Right lobe of liver (tissue), 6 donors: ENCODE data around the gene MPEG1. TPM values are rescaled to one million over a fixed set of nuclear protein-coding genes. Genes with fewer than 3 reads are reported as not detected.

Experiments
- ATAC-seq, 4 donors: fragments of 200-7000 bp; cut with Tn5 transposase; one replicate each; pipeline ENCODE4 v1.9.1; 2020; ENCODE audit warnings: mild to moderate bottlenecking in 4 of 4, moderate library complexity in 4 of 4
- DNase-seq, 3 donors: peaks; one replicate each; pipeline ENCODE4 v3.0.0-alpha.2; 2020
- H3K27ac ChIP-seq, 3 donors: fragments of 200-600 bp; one replicate each; pipeline ENCODE4 v1.8.0; 2022
- H3K27me3 ChIP-seq, 2 donors: fragments of 200-600 bp; one replicate each; pipeline ENCODE4 v1.8.0; 2022
- H3K36me3 ChIP-seq, 4 donors: fragments of 200-600 bp; sonication (generic) in 1 of 4; one replicate each; pipeline versions ENCODE4 v1.5.1 to v1.8.0; 2017 to 2022; ENCODE audit warnings: control low read depth in 1 of 4
- H3K4me1 ChIP-seq, 4 donors: fragments of 200-600 bp; sonication (generic) in 1 of 4; one replicate each; pipeline versions ENCODE4 v1.5.1 to v1.8.0; 2017 to 2022; ENCODE audit warnings: control low read depth in 1 of 4
- H3K4me3 ChIP-seq, 3 donors: fragments of 200-600 bp; one replicate each; pipeline ENCODE4 v1.8.0; 2022
- H3K9me3 ChIP-seq, 4 donors: fragments of 200-600 bp; sonication (generic) in 1 of 4; one replicate each; pipeline versions ENCODE4 v1.5.1 to v1.8.0; 2017 to 2022; ENCODE audit warnings: control low read depth in 1 of 4
- CTCF ChIP-seq, 4 donors: fragments of 200-600 bp in 3 of 4; fragments of 450-650 bp in 1 of 4; IDR thresholded peaks; one replicate each; pipeline versions ENCODE4 v1.5.1 to v1.8.0; 2016 to 2022; ENCODE audit warnings: antibody characterized with exemption in 4 of 4, mild to moderate bottlenecking in 2 of 4
- POLR2A ChIP-seq: fragments of 450-650 bp; IDR thresholded peaks from one replicate; pipeline ENCODE4 v1.6.1; 2017; ENCODE audit warnings: antibody characterized with exemption, mild to moderate bottlenecking
- WGBS: methylation state at CpG from one replicate; pipeline ENCODE4 v1.1.6; 2018; ENCODE audit warnings: low coverage, low lambda C conversion rate; ENCODE audit not compliant: insufficient coverage; ENCODE audit errors: missing lambda C conversion rate; 5-methylcytosine and 5-hydroxymethylcytosine counted together
- intact Hi-C, 2 donors: fragments of 100-400 bp; cut with DNase I; formaldehyde crosslinking; loops; one replicate each; pipeline versions ENCODE4 v1.11.2 to v1.14.1; 2022
- total RNA-seq, 6 experiments: library from RNA; depleted of rRNA in 2 of 6; stranded (reverse); fragments of >200 nt in 2 of 6; fragmentation: NEBNext Ultra II Directional in 3 of 6; extraction: Animal tissue kit (Norgen Biotek cat#: 25700) in 3 of 6; gene quantifications; one replicate each; pipeline versions ENCODE4 v1.1.0 to v1.2.4, GENCODE V29; 2016 to 2023
- donor health status: DM: no; HTN: yes; CAD: no.
- donor health status: DM: no; HTN: no; CAD: no.
- donor health status: DM: no; HTN: no; CAD: no.
- donor health status: DM: no; HTN: yes; CAD: no.
- donor health status: DM: no; HTN: yes; CAD: no.

MPEG1 gene
- total RNA-seq, 6 experiments from 2014 or later: 5.6 to 22.6 (median 7.4) TPM

- Histone ChIP-seq H3K4me3 (no peak overlapping the region), H3K27ac (peak overlapping the region in 2 of 3 donors; percentile 73 to 76), H3K36me3 (peaks cover 0 to 31% (median 10%) of the 10 kb centered on the region in 4 donors), H3K27me3 (no peaks in the 10 kb centered on the region), H3K4me1 (peaks cover 0 to 34% (median 15%) of the 10 kb centered on the region in 4 donors), H3K9me3 (no peaks in the 10 kb centered on the region)
- TF ChIP-seq CTCF (IDR thresholded peaks at IDR 0.05) (no peak), POLR2A (no peak)
- DNase-seq: no peak
- intact Hi-C loops: no loop called here
- WGBS: 76% methylated on average over 3 of the region's 4 CpGs
- no peak for ATAC-seq
These were observed 20.2 kb downstream of the MPEG1 start for GRCh38 chr11:59192446-59193020.

- intact Hi-C loops: no loop called here
- 19% methylated on average over 3 of the region's 8 CpGs for WGBS
- Histone ChIP-seq H3K27me3 (no peaks in the 10 kb centered on the region), H3K9me3 (no peaks in the 10 kb centered on the region), H3K27ac (peak overlapping the region; percentile 55 to 76 (median 73)), H3K36me3 (peaks cover 0 to 31% (median 10%) of the 10 kb centered on the region in 4 donors), H3K4me1 (peaks cover 0 to 40% (median 18%) of the 10 kb centered on the region in 4 donors), H3K4me3 (no peak overlapping the region)
- peak; percentile 44 to 69 (median 53) for ATAC-seq
- no peak for DNase-seq
- TF ChIP-seq POLR2A: peak; percentile 10
- no peak for TF ChIP-seq CTCF (IDR thresholded peaks at IDR 0.05)
These were observed 20.8 kb downstream of the MPEG1 start for GRCh38 chr11:59191890-59192289.

- intact Hi-C loops: no loop called here
- DNase-seq (peak; percentile 70 to 90 (median 74)), ATAC-seq (peak; percentile 71 to 92 (median 90))
- TF ChIP-seq CTCF (IDR thresholded peaks at IDR 0.05): no peak
- TF ChIP-seq POLR2A: no peak
- no peaks in the 10 kb centered on the region for H3K9me3 ChIP-seq
- H3K4me3 ChIP-seq: no peak overlapping the region
- H3K27me3 ChIP-seq: no peaks in the 10 kb centered on the region
- peak overlapping the region; percentile 55 to 76 (median 73) for H3K27ac ChIP-seq
- peaks cover 0 to 42% (median 22%) of the 10 kb centered on the region in 4 donors for H3K4me1 ChIP-seq
- WGBS: 12% methylated on average over 4 of the region's 4 CpGs
- H3K36me3 ChIP-seq: peaks cover 0 to 31% (median 6%) of the 10 kb centered on the region in 4 donors
These were observed 21.6 kb downstream of the MPEG1 start for GRCh38 chr11:59191095-59191494.

GRCh38 chr11:59189986-59190385, 22.7 kb downstream of the MPEG1 start:
- peaks cover 0 to 25% (median 6%) of the 10 kb centered on the region in 4 donors for H3K36me3 ChIP-seq
- DNase-seq: no peak
- no peak for TF ChIP-seq POLR2A
- TF ChIP-seq CTCF (IDR thresholded peaks at IDR 0.05): no peak
- H3K4me1 ChIP-seq: peaks cover 0 to 52% (median 27%) of the 10 kb centered on the region in 4 donors
- no peak overlapping the region for H3K4me3 ChIP-seq
- H3K27me3 ChIP-seq: no peaks in the 10 kb centered on the region
- intact Hi-C loops: no loop called here
- peak overlapping the region in 1 of 3 donors; percentile 28 for H3K27ac ChIP-seq
- no peaks in the 10 kb centered on the region for H3K9me3 ChIP-seq
- WGBS: 51% methylated on average over 4 of the region's 4 CpGs
- peak in 2 of 4 donors; percentile 3 to 24 for ATAC-seq
